ENCODE measurements around the gene BTBD2. TPM values are rescaled to one million over a fixed set of nuclear protein-coding genes. Genes with fewer than 3 reads are reported as not detected.

The BTBD2 gene
- polyA plus RNA-seq, 1 donor (not counting 4 experiments of a cell fraction or from before 2014, with no cell fraction given) = 22.3 TPM

DNA sequence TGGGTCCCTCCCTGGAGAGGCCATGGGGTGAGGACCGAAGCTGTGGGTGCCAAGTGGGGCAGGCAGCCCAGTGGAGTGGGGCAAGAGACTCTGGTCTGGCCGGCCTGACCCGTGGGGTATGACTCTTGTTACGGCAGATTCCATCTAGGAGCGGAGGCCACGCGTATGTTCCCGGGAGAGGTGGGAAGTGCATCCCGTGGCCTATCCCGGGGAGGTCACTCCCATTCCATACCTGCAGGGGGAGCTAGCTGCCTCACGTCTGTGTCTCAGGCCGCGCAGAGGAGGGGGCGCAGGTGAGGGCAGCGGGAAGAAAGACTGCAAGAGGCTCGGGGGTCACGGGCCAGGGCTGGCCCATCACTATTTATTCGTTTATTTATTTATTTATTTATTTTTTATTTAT lies 69.6 kb downstream of the BTBD2 start:
- Histone ChIP-seq H3K4me2 (ENCODE audit: control insufficient read depth, extremely low read depth, insufficient read depth, low read depth, low read length) (no peak overlapping the region), H3K27ac (ENCODE audit: control insufficient read depth, insufficient read depth, low read length) (no peak overlapping the region), H3K9ac (ENCODE audit: control insufficient read depth, extremely low read depth, insufficient read depth, low read length) (no peak overlapping the region), H3K4me3 (ENCODE audit: control insufficient read depth in 2 of 3, extremely low read depth in 1 of 3, insufficient read depth in 2 of 3, low read depth in 1 of 3, low read length in 3 of 3) (no peak overlapping the region), H3K36me3 (ENCODE audit: control insufficient read depth in 2 of 2, extremely low read depth in 1 of 2, insufficient read depth in 2 of 2, low read length in 2 of 2) (peaks cover 2 to 8% of the 10 kb centered on the region in 2 experiments), H3K9me3 (ENCODE audit: control insufficient read depth, low read depth, low read length) (no peaks in the 10 kb centered on the region), H4K20me1 (ENCODE audit: control insufficient read depth, extremely low read depth, insufficient read depth, low read length) (peaks cover 42% of the 10 kb centered on the region), H3K4me1 (ENCODE audit: control insufficient read depth, extremely low read depth, insufficient read depth, low read length) (peaks cover 9% of the 10 kb centered on the region), H3K9me1 (ENCODE audit: control insufficient read depth, extremely low read depth, insufficient read depth, low read length) (peaks cover 3% of the 10 kb centered on the region), H3K27me3 (ENCODE audit: control insufficient read depth, extremely low read depth, insufficient read depth, low read length) (no peaks in the 10 kb centered on the region), H2AFZ (ENCODE audit: control insufficient read depth, low read length) (no peak overlapping the region), H3K79me2 (ENCODE audit: control insufficient read depth, insufficient read depth, low read length) (peaks cover 87% of the 10 kb centered on the region)
- TF ChIP-seq EZH2 (IDR thresholded peaks at IDR 0.05; ENCODE audit: low read length) (no peak), CTCF (optimal IDR thresholded peaks at IDR 0.05 in 1 of 3, IDR thresholded peaks at IDR 0.05 in 1 of 3, conservative IDR thresholded peaks at IDR 0.05 in 1 of 3; ENCODE audit: extremely low read depth in 1 of 3, insufficient read depth in 2 of 3, low read length in 3 of 3) (peak; percentile 53 to 81 (median 57))
- FAIRE-seq = no peak
- DNase-seq (ENCODE audit: low read depth, low spot score) = no peak
- dilution Hi-C loops (cut with MboI; ENCODE audit: extremely low pct_ligation_motif_present, low sequenced_read_pairs) = no loop called here

GRCh38 chr19:1944916-1945561 lies 70.5 kb downstream of the BTBD2 start:
- FAIRE-seq = no peak
- Histone ChIP-seq H3K79me2 (ENCODE audit: control insufficient read depth, insufficient read depth, low read length) (peaks cover 80% of the 10 kb centered on the region), H3K4me2 (ENCODE audit: control insufficient read depth, extremely low read depth, insufficient read depth, low read depth, low read length) (no peak overlapping the region)

More at GRCh38 chr19:1944916-1945561, 70.5 kb downstream of the BTBD2 start:
- Histone ChIP-seq H3K9ac (ENCODE audit: control insufficient read depth, extremely low read depth, insufficient read depth, low read length) (no peak overlapping the region), H2AFZ (ENCODE audit: control insufficient read depth, low read length) (no peak overlapping the region), H4K20me1 (ENCODE audit: control insufficient read depth, extremely low read depth, insufficient read depth, low read length) (peaks cover 42% of the 10 kb centered on the region), H3K9me1 (ENCODE audit: control insufficient read depth, extremely low read depth, insufficient read depth, low read length) (peaks cover 3% of the 10 kb centered on the region), H3K27me3 (ENCODE audit: control insufficient read depth, extremely low read depth, insufficient read depth, low read length) (no peaks in the 10 kb centered on the region), H3K36me3 (ENCODE audit: control insufficient read depth in 2 of 2, extremely low read depth in 1 of 2, insufficient read depth in 2 of 2, low read length in 2 of 2) (peaks cover 2 to 8% of the 10 kb centered on the region in 2 experiments), H3K4me1 (ENCODE audit: control insufficient read depth, extremely low read depth, insufficient read depth, low read length) (peaks cover 13% of the 10 kb centered on the region), H3K4me3 (ENCODE audit: control insufficient read depth in 2 of 3, extremely low read depth in 1 of 3, insufficient read depth in 2 of 3, low read depth in 1 of 3, low read length in 3 of 3) (no peak overlapping the region), H3K9me3 (ENCODE audit: control insufficient read depth, low read depth, low read length) (no peaks in the 10 kb centered on the region), H3K27ac (ENCODE audit: control insufficient read depth, insufficient read depth, low read length) (no peak overlapping the region)
- TF ChIP-seq EZH2 (IDR thresholded peaks at IDR 0.05; ENCODE audit: low read length) (no peak), CTCF (optimal IDR thresholded peaks at IDR 0.05 in 1 of 3, IDR thresholded peaks at IDR 0.05 in 1 of 3, conservative IDR thresholded peaks at IDR 0.05 in 1 of 3; ENCODE audit: extremely low read depth in 1 of 3, insufficient read depth in 2 of 3, low read length in 3 of 3) (no peak)
- no peak for DNase-seq (ENCODE audit: low read depth, low spot score)
- dilution Hi-C loops (cut with MboI; ENCODE audit: extremely low pct_ligation_motif_present, low sequenced_read_pairs) = no loop called here
